Measurements from ENCODE around the gene TXN. TPM values are rescaled to one million over a fixed set of nuclear protein-coding genes. Genes with fewer than 3 reads are reported as not detected.

Gene TXN
- total RNA-seq, 1 donor from 2014 or later: 191 TPM

DNA sequence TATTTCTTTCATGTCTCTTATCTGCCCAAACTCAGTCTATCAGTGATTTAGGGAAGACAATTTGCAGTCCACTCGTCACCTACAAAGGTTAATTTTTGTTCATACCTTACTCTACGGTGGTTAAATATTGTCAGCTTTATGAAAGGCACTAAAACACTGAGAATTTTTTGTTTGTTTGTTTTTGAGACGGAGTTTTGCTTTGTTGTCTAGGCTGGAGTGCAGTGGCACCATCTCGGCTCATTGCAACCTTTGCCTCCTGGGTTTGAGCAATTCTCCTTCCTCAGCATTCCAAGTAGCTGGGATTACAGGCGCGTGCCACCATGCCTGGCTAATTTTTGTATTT, 26.4 kb upstream of the TXN start:
- Mint-ChIP-seq H3K27ac (ENCODE audit: unreplicated experiment) (no peak overlapping the region), H3K27me3 (ENCODE audit: unreplicated experiment) (peaks cover 2% of the 10 kb centered on the region), H3K9me3 (ENCODE audit: unreplicated experiment) (no peaks in the 10 kb centered on the region), H3K4me3 (ENCODE audit: unreplicated experiment) (no peak overlapping the region), H3K4me1 (ENCODE audit: unreplicated experiment) (no peaks in the 10 kb centered on the region), H3K36me3 (ENCODE audit: unreplicated experiment) (no peaks in the 10 kb centered on the region)
- TF ChIP-seq, protein P1, sequence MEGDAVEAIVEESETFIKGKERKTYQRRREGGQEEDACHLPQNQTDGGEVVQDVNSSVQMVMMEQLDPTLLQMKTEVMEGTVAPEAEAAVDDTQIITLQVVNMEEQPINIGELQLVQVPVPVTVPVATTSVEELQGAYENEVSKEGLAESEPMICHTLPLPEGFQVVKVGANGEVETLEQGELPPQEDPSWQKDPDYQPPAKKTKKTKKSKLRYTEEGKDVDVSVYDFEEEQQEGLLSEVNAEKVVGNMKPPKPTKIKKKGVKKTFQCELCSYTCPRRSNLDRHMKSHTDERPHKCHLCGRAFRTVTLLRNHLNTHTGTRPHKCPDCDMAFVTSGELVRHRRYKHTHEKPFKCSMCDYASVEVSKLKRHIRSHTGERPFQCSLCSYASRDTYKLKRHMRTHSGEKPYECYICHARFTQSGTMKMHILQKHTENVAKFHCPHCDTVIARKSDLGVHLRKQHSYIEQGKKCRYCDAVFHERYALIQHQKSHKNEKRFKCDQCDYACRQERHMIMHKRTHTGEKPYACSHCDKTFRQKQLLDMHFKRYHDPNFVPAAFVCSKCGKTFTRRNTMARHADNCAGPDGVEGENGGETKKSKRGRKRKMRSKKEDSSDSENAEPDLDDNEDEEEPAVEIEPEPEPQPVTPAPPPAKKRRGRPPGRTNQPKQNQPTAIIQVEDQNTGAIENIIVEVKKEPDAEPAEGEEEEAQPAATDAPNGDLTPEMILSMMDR (IDR thresholded peaks at IDR 0.05): no peak
- DNase-seq (ENCODE audit: extremely low spot score, unreplicated experiment): no peak

DNA sequence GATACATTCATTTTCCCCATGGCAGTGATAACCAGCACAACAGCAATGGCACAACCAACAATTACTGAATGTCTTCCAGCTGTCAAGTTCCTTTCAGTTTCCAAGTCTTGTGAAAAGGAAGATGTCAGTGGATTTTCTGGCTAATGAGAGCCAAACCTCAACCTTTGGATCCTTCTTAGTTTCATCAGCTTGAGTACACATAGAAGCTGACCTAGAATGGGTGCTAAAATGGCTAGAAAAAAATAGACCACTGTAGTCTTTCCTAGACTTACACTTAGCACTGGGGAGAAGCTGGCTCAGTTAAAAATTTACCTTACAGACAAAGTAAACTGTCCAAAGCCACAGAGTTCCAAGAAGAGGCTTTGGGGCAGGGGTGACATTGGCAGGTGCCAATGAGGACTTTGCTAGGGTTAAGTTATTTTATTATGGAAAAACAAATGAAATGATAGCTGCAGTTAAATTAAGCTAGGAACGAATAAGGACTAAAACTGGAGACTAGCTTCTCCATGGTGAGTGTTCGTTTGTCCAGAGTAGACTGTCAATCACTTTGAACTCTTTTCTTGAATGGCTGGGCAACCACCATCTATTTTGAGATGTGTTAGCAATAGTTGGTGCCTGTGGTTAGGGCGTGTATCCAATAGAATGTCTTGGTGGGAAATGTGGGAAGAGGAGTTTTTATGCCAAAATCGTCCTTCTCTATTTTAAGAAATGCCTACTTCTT, 25.9 kb upstream of the TXN start:
- H3K9me3 Mint-ChIP-seq (ENCODE audit: unreplicated experiment): no peaks in the 10 kb centered on the region
- no peaks in the 10 kb centered on the region for H3K36me3 Mint-ChIP-seq (ENCODE audit: unreplicated experiment)
- H3K4me3 Mint-ChIP-seq (ENCODE audit: unreplicated experiment): no peak overlapping the region
- no peak overlapping the region for H3K27ac Mint-ChIP-seq (ENCODE audit: unreplicated experiment)
- peaks cover 2% of the 10 kb centered on the region for H3K27me3 Mint-ChIP-seq (ENCODE audit: unreplicated experiment)
- no peak for DNase-seq (ENCODE audit: extremely low spot score, unreplicated experiment)
- TF ChIP-seq, protein P1 (IDR thresholded peaks at IDR 0.05): no peak
- H3K4me1 Mint-ChIP-seq (ENCODE audit: unreplicated experiment): no peaks in the 10 kb centered on the region

DNA sequence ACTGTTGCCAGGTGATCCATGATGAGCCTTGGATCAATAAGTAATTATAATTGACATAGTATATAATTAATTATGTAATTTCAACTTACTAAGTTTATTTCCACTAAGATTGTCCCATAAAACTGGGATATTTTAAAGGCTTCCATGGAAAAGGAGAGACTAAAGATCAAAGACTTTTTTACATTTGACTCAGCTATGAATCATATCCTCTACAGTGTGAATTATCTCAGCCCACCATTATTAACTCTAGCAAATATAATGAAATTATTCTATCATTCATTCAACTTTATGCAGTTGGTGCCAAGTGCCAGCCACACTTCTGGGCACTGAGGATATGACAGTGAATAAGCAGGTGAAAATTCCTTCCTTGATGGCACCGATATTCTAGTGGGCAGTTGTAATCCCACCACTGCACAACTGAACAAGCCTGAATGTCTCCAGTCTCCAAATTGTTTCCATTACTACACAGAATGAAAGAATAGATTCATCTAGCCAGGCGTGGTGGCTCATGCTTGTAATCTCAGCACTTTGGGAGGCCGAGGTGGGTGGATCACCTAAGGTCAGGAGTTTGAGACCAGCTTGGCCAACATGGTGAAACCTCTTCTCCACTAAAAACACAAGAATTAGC, 21.9 kb upstream of the TXN start:
- H3K4me1 Mint-ChIP-seq (ENCODE audit: unreplicated experiment): no peaks in the 10 kb centered on the region
- H3K27ac Mint-ChIP-seq (ENCODE audit: unreplicated experiment): no peak overlapping the region
- H3K4me3 Mint-ChIP-seq (ENCODE audit: unreplicated experiment): no peak overlapping the region
- TF ChIP-seq, protein P1 (IDR thresholded peaks at IDR 0.05): no peak
- no peaks in the 10 kb centered on the region for H3K9me3 Mint-ChIP-seq (ENCODE audit: unreplicated experiment)
- H3K36me3 Mint-ChIP-seq (ENCODE audit: unreplicated experiment): no peaks in the 10 kb centered on the region
- no peak for DNase-seq (ENCODE audit: extremely low spot score, unreplicated experiment)
- peaks cover 2% of the 10 kb centered on the region for H3K27me3 Mint-ChIP-seq (ENCODE audit: unreplicated experiment)

DNA sequence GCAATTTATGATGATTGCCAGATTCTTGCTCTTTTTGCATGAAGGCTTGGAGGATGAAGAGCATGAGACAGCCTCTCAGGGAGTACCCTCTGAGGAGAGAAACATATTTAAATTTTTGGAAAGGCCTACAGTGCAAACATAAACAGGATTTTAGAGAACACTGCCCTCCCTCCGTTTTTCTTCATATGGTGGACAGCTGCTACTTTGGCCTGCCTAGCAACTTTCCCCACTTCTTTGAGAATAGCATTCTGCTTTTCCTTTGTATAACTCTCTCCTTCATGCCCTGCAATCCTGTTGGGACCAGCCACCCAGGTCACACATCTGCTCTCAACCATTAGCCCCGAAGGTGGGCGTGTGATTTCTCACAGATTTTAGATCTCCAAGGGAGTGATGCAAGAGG, 20.5 kb upstream of the TXN start:
- TF ChIP-seq, protein P1 (IDR thresholded peaks at IDR 0.05): no peak
- Mint-ChIP-seq H3K36me3 (ENCODE audit: unreplicated experiment) (no peaks in the 10 kb centered on the region), H3K9me3 (ENCODE audit: unreplicated experiment) (no peaks in the 10 kb centered on the region), H3K4me3 (ENCODE audit: unreplicated experiment) (no peak overlapping the region), H3K27ac (ENCODE audit: unreplicated experiment) (no peak overlapping the region), H3K27me3 (ENCODE audit: unreplicated experiment) (peaks cover 2% of the 10 kb centered on the region), H3K4me1 (ENCODE audit: unreplicated experiment) (peaks cover 4% of the 10 kb centered on the region)
- DNase-seq (ENCODE audit: extremely low spot score, unreplicated experiment): no peak

DNA sequence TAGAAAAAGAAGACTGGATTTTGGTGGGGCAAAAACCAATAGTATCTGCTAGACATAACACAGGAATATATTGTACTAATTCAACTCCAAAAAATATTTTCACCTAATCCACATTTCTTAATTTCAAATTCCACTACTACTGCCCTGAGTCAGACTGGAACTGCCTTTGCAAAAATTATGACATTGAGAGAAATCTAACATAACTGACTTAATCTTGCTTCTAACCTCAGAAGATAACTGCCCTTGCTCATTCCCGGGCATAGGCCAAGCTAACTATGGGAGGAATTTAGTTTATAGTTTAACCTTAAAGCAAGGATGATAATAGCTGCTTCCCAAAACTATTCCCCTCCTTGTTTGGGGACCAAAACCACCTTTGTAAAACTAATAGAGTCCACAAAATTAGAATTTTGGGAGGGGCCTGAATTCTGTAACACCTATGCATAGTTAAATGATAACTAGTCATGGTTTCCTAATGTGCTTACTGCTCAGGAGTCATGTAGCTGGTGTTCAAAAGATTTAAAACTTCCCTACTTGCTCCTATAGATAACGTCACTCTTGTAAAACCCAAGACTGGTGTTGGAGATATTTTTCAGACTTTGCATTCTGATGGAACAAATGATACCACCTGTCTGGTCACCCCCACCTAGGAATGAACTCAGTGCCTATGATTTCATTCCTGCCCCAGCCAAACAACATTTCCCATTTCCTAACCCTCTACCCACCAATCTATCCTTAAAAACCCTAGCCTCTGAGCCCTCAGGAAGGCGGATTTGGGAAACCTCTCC, 14.1 kb upstream of the TXN start:
- Mint-ChIP-seq H3K27ac (ENCODE audit: unreplicated experiment) (no peak overlapping the region), H3K27me3 (ENCODE audit: unreplicated experiment) (peaks cover 17% of the 10 kb centered on the region)
- DNase-seq (ENCODE audit: extremely low spot score, unreplicated experiment): no peak

More for the DNA sequence above, 14.1 kb upstream of the TXN start:
- TF ChIP-seq, protein P1 (IDR thresholded peaks at IDR 0.05): no peak
- Mint-ChIP-seq H3K9me3 (ENCODE audit: unreplicated experiment) (no peaks in the 10 kb centered on the region), H3K36me3 (ENCODE audit: unreplicated experiment) (no peaks in the 10 kb centered on the region), H3K4me1 (ENCODE audit: unreplicated experiment) (peaks cover 4% of the 10 kb centered on the region), H3K4me3 (ENCODE audit: unreplicated experiment) (no peak overlapping the region)

Measured in osteocyte (in vitro differentiated cells).